CD14-positive monocyte (primary cell): Measurements from ENCODE around the gene MBD5. TPM values are rescaled to one million over a fixed set of nuclear protein-coding genes. Genes with fewer than 3 reads are reported as not detected.
"Not testable (repeated sequence)": the region's sequence is repeated elsewhere in the genome, so short reads cannot be mapped to it uniquely, and the experiment has no call there.

Experiments used
- DNase-seq, 3 donors: peaks; one replicate each; pipeline ENCODE4 v3.0.0-alpha.2; 2011 to 2022
- H2AFZ ChIP-seq: 2 replicates; pipeline ENCODE4 v1.6.0; 2012; ENCODE audit warnings: mild to moderate bottlenecking, low read depth, low read length, inconsistent platforms; ENCODE audit not compliant: insufficient read depth, poor library complexity, severe bottlenecking
- H3K27ac ChIP-seq, 2 donors: 1 replicate in 1 of 2; 2 replicates in 1 of 2; pipeline ENCODE4 v1.5.1; 2012 to 2013; ENCODE audit warnings: low read length in 2 of 2, control low read depth in 1 of 2, inconsistent platforms in 1 of 2, low read depth in 1 of 2, mild to moderate bottlenecking in 1 of 2
- H3K27me3 ChIP-seq, 2 donors: one replicate each; pipeline versions ENCODE4 v1.6.0 to v1.6.1; 2011 to 2013; ENCODE audit warnings: low read length in 2 of 2; ENCODE audit not compliant: control insufficient read depth in 2 of 2, insufficient read depth in 2 of 2
- H3K36me3 ChIP-seq, 2 donors: replicated peaks in 1 of 2; 1 replicate in 1 of 2; 2 replicates in 1 of 2; pipeline versions ENCODE4 v1.5.1 to v1.6.1; 2012 to 2013; ENCODE audit warnings: low read length in 2 of 2, control low read depth in 1 of 2, inconsistent platforms in 1 of 2, mild to moderate bottlenecking in 1 of 2; ENCODE audit not compliant: insufficient read depth in 2 of 2, control insufficient read depth in 1 of 2
- H3K4me1 ChIP-seq, 2 donors: 1 replicate in 1 of 2; 2 replicates in 1 of 2; pipeline versions ENCODE4 v1.5.1 to v1.6.1; 2012 to 2013; ENCODE audit warnings: low read length in 2 of 2, control low read depth in 1 of 2, inconsistent platforms in 1 of 2, mild to moderate bottlenecking in 1 of 2, moderate library complexity in 1 of 2; ENCODE audit not compliant: insufficient read depth in 2 of 2, control insufficient read depth in 1 of 2
- H3K4me2 ChIP-seq: replicated peaks from 2 replicates; pipeline ENCODE3; 2012; ENCODE audit warnings: low read length, moderate library complexity, mild to moderate bottlenecking; ENCODE audit not compliant: poor library complexity, severe bottlenecking; ENCODE audit errors: extremely low read depth
- H3K4me3 ChIP-seq, 3 experiments: fragments of 200-600 bp in 1 of 3; sonication (generic) in 1 of 3; replicated peaks in 1 of 3; 1 replicate in 2 of 3; 2 replicates in 1 of 3; pipeline ENCODE4 v1.5.1; 2011 to 2013; ENCODE audit warnings: low read length in 3 of 3, mild to moderate bottlenecking in 3 of 3, control low read depth in 2 of 3, low read depth in 2 of 3, inconsistent platforms in 1 of 3, moderate library complexity in 1 of 3
- H3K79me2 ChIP-seq: 2 replicates; pipeline ENCODE4 v1.6.0; 2012; ENCODE audit warnings: mild to moderate bottlenecking, control low read depth, inconsistent platforms, low read length, moderate library complexity; ENCODE audit not compliant: insufficient read depth
- H3K9ac ChIP-seq: 2 replicates; pipeline ENCODE4 v1.6.0; 2017; ENCODE audit warnings: low read length, mild to moderate bottlenecking; ENCODE audit not compliant: insufficient read depth, poor library complexity, severe bottlenecking
- H3K9me3 ChIP-seq, 2 donors: replicated peaks in 1 of 2; 1 replicate in 1 of 2; 2 replicates in 1 of 2; pipeline versions ENCODE4 v1.5.1 to v1.6.1; 2012 to 2013; ENCODE audit warnings: low read length in 2 of 2, control low read depth in 1 of 2; ENCODE audit not compliant: control insufficient read depth in 1 of 2, insufficient read depth in 1 of 2
- H4K20me1 ChIP-seq: 2 replicates; pipeline ENCODE4 v1.6.0; 2012; ENCODE audit warnings: mild to moderate bottlenecking, low read length, control low read depth, moderate library complexity; ENCODE audit not compliant: insufficient read depth
- H3K27ac Mint-ChIP-seq, 7 donors: one replicate each; pipeline ENCODE4 v1.8.0; 2020; ENCODE audit warnings: mild to moderate bottlenecking in 7 of 7, mixed read lengths in 7 of 7, moderate library complexity in 6 of 7, inconsistent platforms in 2 of 7
- H3K27me3 Mint-ChIP-seq, 3 donors: one replicate each; pipeline ENCODE4 v1.8.0; 2021 to 2022; ENCODE audit warnings: low read depth in 3 of 3, mild to moderate bottlenecking in 3 of 3, mixed read lengths in 3 of 3, moderate library complexity in 3 of 3, inconsistent platforms in 1 of 3
- H3K36me3 Mint-ChIP-seq, 2 donors: one replicate each; pipeline ENCODE4 v1.8.0; 2020; ENCODE audit warnings: mixed read lengths in 2 of 2, inconsistent platforms in 1 of 2, mild to moderate bottlenecking in 1 of 2
- H3K4me1 Mint-ChIP-seq: one replicate; pipeline ENCODE4 v1.8.0; 2020; ENCODE audit warnings: mild to moderate bottlenecking, mixed read lengths
- H3K4me3 Mint-ChIP-seq, 2 donors: one replicate each; pipeline ENCODE4 v1.8.0; 2020; ENCODE audit warnings: mild to moderate bottlenecking in 2 of 2, mixed read lengths in 2 of 2, moderate library complexity in 1 of 2
- H3K9me3 Mint-ChIP-seq, 7 donors: one replicate each; pipeline ENCODE4 v1.8.0; 2020 to 2022; ENCODE audit warnings: mixed read lengths in 7 of 7, mild to moderate bottlenecking in 6 of 7, moderate library complexity in 6 of 7, inconsistent platforms in 2 of 7
- WGBS: methylation state at CpG from one replicate; pipeline ENCODE4 v1.1.5; 2013; ENCODE audit warnings: missing lambda C conversion rate; ENCODE audit not compliant: insufficient coverage; 5-methylcytosine and 5-hydroxymethylcytosine counted together
- intact Hi-C, 2 donors: fragments of 100-400 bp; cut with micrococcal nuclease; formaldehyde crosslinking; loops; one replicate each; pipeline versions ENCODE4 v1.15.0 to v1.15.1; 2023
- polyA plus RNA-seq, 3 donors: library from polyadenylated mRNA; depleted of rRNA in 1 of 3; unstranded in 2 of 3; stranded (reverse) in 1 of 3; fragments of 300-500 nt in 2 of 3; fragments of >200 nt in 1 of 3; fragmentation: Illumina TruSeq in 2 of 3; gene quantifications; 1 replicate in 2 of 3; 2 replicates in 1 of 3; pipeline ENCODE4 v1.2.3, GENCODE V29; 2012 to 2021
- TF ChIP-seq, protein P1 (sequence below): fragments of 200-600 bp; IDR thresholded peaks from one replicate; pipeline ENCODE4 v1.8.0; 2022; ENCODE audit warnings: antibody characterized with exemption, mild to moderate bottlenecking

Gene MBD5
- polyA plus RNA-seq, 3 donors: 2.3 to 5.7 (median 3.5) TPM

DNA sequence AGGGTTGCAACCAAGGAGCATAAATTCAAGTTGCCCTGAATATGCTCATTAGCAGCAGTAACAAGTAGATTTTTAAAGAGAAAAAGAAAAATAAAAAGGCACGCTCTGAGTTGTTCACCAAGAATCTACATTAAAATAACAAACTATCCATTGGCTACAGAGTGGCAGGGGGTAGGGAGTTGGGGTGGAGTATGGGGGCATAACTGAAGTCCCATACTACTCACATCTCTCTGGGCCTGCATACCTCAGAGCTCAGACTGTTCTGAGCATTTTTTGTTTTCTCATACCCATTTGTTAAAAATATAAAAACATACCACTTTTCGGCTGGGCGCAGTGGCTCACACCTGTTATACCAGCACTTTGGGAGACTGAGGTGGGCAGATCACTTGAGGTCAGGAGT, 31.8 kb upstream of the MBD5 start:
- peaks cover 38% of the 10 kb centered on the region for H3K79me2 ChIP-seq
- Mint-ChIP-seq H3K27me3 (no peaks in the 10 kb centered on the region), H3K27ac (peak overlapping the region in 3 of 7 donors; percentile 16 to 69 (median 49)), H3K4me3 (no peak overlapping the region), H3K4me1 (peaks cover 14% of the 10 kb centered on the region), H3K36me3 (peaks cover 0 to 5% of the 10 kb centered on the region in 2 donors), H3K9me3 (peaks cover 0 to 2% (median 0%) of the 10 kb centered on the region in 7 donors)
- H3K4me1 ChIP-seq: peaks cover 6% of the 10 kb centered on the region in 2 donors
- TF ChIP-seq, protein P1, sequence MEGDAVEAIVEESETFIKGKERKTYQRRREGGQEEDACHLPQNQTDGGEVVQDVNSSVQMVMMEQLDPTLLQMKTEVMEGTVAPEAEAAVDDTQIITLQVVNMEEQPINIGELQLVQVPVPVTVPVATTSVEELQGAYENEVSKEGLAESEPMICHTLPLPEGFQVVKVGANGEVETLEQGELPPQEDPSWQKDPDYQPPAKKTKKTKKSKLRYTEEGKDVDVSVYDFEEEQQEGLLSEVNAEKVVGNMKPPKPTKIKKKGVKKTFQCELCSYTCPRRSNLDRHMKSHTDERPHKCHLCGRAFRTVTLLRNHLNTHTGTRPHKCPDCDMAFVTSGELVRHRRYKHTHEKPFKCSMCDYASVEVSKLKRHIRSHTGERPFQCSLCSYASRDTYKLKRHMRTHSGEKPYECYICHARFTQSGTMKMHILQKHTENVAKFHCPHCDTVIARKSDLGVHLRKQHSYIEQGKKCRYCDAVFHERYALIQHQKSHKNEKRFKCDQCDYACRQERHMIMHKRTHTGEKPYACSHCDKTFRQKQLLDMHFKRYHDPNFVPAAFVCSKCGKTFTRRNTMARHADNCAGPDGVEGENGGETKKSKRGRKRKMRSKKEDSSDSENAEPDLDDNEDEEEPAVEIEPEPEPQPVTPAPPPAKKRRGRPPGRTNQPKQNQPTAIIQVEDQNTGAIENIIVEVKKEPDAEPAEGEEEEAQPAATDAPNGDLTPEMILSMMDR: no peak
- H3K36me3 ChIP-seq: no peaks in the 10 kb centered on the region
- H4K20me1 ChIP-seq: peaks cover 51% of the 10 kb centered on the region
- no peaks in the 10 kb centered on the region for H3K9me3 ChIP-seq
- no peak overlapping the region for H3K27ac ChIP-seq
- no peak overlapping the region for H3K4me3 ChIP-seq
- H3K9ac ChIP-seq: no peak overlapping the region
- H2AFZ ChIP-seq: no peak overlapping the region
- no peaks in the 10 kb centered on the region for H3K27me3 ChIP-seq
- intact Hi-C loops: no loop called here
- no peak overlapping the region for H3K4me2 ChIP-seq
- DNase-seq: no peak
- no CpG with 5 or more reads among the region's 3 CpGs for WGBS

DNA sequence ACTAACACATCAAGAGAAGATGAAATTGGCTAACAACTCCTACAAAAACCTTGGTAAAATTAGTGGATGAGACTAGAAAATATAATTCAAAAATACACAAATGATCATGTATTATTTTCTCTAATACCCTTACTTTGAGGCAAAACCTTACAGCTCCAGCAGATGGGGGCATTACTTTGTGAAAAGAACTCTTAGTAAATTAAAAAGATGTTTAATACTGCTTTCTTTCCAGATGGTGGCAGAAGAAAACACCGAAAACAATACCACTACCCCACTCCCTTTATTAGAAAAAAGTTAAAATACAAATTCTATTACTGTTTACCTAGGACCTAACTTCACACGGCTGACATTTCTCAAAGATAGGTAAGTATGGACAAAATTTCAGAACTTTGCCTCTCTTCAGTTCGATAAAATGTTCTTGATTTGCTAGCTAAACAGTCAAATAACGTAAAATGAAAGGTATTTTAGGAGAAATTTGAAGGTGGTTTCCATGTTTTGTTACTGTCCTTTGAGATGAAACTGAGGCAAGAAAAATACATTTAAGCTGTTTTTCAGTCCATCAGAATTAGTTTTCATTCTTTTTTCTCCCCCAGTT, 31.0 kb upstream of the MBD5 start:
- H3K27ac Mint-ChIP-seq: no peak overlapping the region
- Histone ChIP-seq H2AFZ (no peak overlapping the region), H4K20me1 (peaks cover 51% of the 10 kb centered on the region), H3K9ac (no peak overlapping the region), H3K4me3 (no peak overlapping the region), H3K4me2 (no peak overlapping the region), H3K27me3 (no peaks in the 10 kb centered on the region), H3K4me1 (peaks cover 6% of the 10 kb centered on the region in 2 donors), H3K36me3 (peaks cover 0 to 3% of the 10 kb centered on the region in 2 donors), H3K27ac (no peak overlapping the region), H3K79me2 (peaks cover 41% of the 10 kb centered on the region), H3K9me3 (peaks cover 0 to 3% of the 10 kb centered on the region in 2 donors)
- H3K27me3 Mint-ChIP-seq: no peaks in the 10 kb centered on the region
- DNase-seq: peak; percentile 3
- H3K4me1 Mint-ChIP-seq: peaks cover 14% of the 10 kb centered on the region
- H3K9me3 Mint-ChIP-seq: peaks cover 0 to 5% (median under 1%) of the 10 kb centered on the region in 7 donors
- H3K4me3 Mint-ChIP-seq: no peak overlapping the region
- intact Hi-C loops: no loop called here
- peaks cover under 1 to 6% of the 10 kb centered on the region in 2 donors for H3K36me3 Mint-ChIP-seq
- no CpG with 5 or more reads among the region's 4 CpGs for WGBS
- TF ChIP-seq, protein P1: peak; percentile 63

DNA sequence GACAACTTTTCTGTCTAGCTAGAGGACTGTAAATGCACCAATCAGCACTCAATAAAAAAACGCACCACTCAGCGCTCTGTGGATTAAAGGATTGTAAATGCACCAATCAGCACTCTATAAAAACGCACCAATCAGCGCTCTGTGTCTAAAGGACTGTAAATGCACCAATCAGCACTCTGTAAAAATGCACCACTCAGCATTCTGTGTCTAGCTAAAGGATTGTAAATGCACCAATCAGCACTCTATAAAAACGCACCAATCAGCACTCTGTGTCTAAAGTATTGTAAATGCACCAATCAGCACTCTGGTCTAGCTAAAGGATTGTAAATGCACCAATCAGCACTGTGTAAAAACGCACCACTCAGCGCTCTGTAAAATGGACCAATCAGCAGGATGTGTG, 25.9 kb upstream of the MBD5 start:
- H3K27ac Mint-ChIP-seq, H3K27me3 Mint-ChIP-seq, intact Hi-C loops, H3K27me3 ChIP-seq, DNase-seq, H3K4me1 ChIP-seq, H3K4me3 ChIP-seq, H3K4me1 Mint-ChIP-seq, H3K4me3 Mint-ChIP-seq, H3K4me2 ChIP-seq, H2AFZ ChIP-seq, H3K9ac ChIP-seq, H3K27ac ChIP-seq: not testable (repeated sequence)
- H3K9me3 ChIP-seq: peaks cover 10 to 12% of the 10 kb centered on the region in 2 donors
- H3K9me3 Mint-ChIP-seq: peaks cover 6 to 17% (median 13%) of the 10 kb centered on the region in 7 donors
- 100% methylated on average over 7 of the region's 7 CpGs for WGBS
- H4K20me1 ChIP-seq: peaks cover 49% of the 10 kb centered on the region
- peaks cover 52% of the 10 kb centered on the region for H3K79me2 ChIP-seq
- H3K36me3 Mint-ChIP-seq: peaks cover 12 to 23% of the 10 kb centered on the region in 2 donors
- H3K36me3 ChIP-seq: peaks cover 0 to 23% of the 10 kb centered on the region in 2 donors
